Trophoblast cell (in vitro differentiated cells and primary cell): ENCODE data around the gene PAPOLA.

ENCODE experiments used
- DNase-seq, 2 donors: peaks; one replicate each; pipeline ENCODE4 v3.0.0-alpha.2; 2016
- H2AFZ ChIP-seq: 2 replicates; pipeline ENCODE4 v1.6.1; 2013; ENCODE audit warnings: low read length, moderate library complexity, mild to moderate bottlenecking; ENCODE audit not compliant: insufficient read depth, poor library complexity
- H2AK5ac ChIP-seq: 2 replicates; pipeline ENCODE4 v1.6.1; 2013; ENCODE audit warnings: mild to moderate bottlenecking, low read length
- H2BK120ac ChIP-seq: 2 replicates; pipeline ENCODE4 v1.6.1; 2013; ENCODE audit warnings: low read length, mild to moderate bottlenecking, moderate library complexity; ENCODE audit not compliant: insufficient read depth, poor library complexity
- H2BK12ac ChIP-seq: 2 replicates; pipeline ENCODE4 v1.6.1; 2013; ENCODE audit warnings: mild to moderate bottlenecking, low read length, moderate library complexity
- H2BK5ac ChIP-seq: 2 replicates; pipeline ENCODE4 v1.6.1; 2013; ENCODE audit warnings: low read length, low read depth, moderate library complexity, mild to moderate bottlenecking; ENCODE audit not compliant: poor library complexity
- H3K14ac ChIP-seq: 2 replicates; pipeline ENCODE4 v1.6.1; 2013; ENCODE audit warnings: mild to moderate bottlenecking, low read length
- H3K18ac ChIP-seq: 2 replicates; pipeline ENCODE4 v1.6.1; 2013; ENCODE audit warnings: mild to moderate bottlenecking, low read length
- H3K23ac ChIP-seq: 2 replicates; pipeline ENCODE4 v1.6.1; 2013; ENCODE audit warnings: low read length
- H3K27ac ChIP-seq: 2 replicates; pipeline ENCODE4 v1.5.1; 2013; ENCODE audit warnings: low read depth, mild to moderate bottlenecking, inconsistent platforms, low read length, moderate library complexity
- H3K27me3 ChIP-seq: 2 replicates; pipeline ENCODE4 v1.6.1; 2013; ENCODE audit warnings: inconsistent platforms, mild to moderate bottlenecking, low read length, moderate library complexity; ENCODE audit not compliant: insufficient read depth
- H3K36me3 ChIP-seq, 2 experiments: 1 replicate in 1 of 2; 2 replicates in 1 of 2; pipeline ENCODE4 v1.6.1; 2013; ENCODE audit warnings: low read length in 2 of 2, mild to moderate bottlenecking in 2 of 2, moderate library complexity in 1 of 2; ENCODE audit not compliant: insufficient read depth in 2 of 2, control insufficient read depth in 1 of 2
- H3K4ac ChIP-seq: 2 replicates; pipeline ENCODE4 v1.6.1; 2013; ENCODE audit warnings: low read depth, mild to moderate bottlenecking, low read length, moderate library complexity
- H3K4me1 ChIP-seq, 2 experiments: 1 replicate in 1 of 2; 2 replicates in 1 of 2; pipeline ENCODE4 v1.6.1; 2013; ENCODE audit warnings: low read length in 2 of 2, mild to moderate bottlenecking in 2 of 2, moderate library complexity in 1 of 2; ENCODE audit not compliant: insufficient read depth in 2 of 2, control insufficient read depth in 1 of 2
- H3K4me2 ChIP-seq: 2 replicates; pipeline ENCODE4 v1.6.1; 2013; ENCODE audit warnings: inconsistent platforms, mild to moderate bottlenecking, low read length, moderate library complexity
- H3K4me3 ChIP-seq: 2 replicates; pipeline ENCODE4 v1.5.1; 2013; ENCODE audit warnings: mild to moderate bottlenecking, low read depth, low read length, inconsistent platforms
- H3K79me1 ChIP-seq: one replicate; pipeline ENCODE4 v1.6.1; 2013; ENCODE audit warnings: low read length
- H3K79me2 ChIP-seq: 2 replicates; pipeline ENCODE4 v1.6.1; 2013; ENCODE audit warnings: low read length, mild to moderate bottlenecking; ENCODE audit not compliant: control insufficient read depth, insufficient read depth, poor library complexity
- H3K9ac ChIP-seq: 2 replicates; pipeline ENCODE4 v1.6.1; 2013; ENCODE audit warnings: mild to moderate bottlenecking, low read length
- H3K9me3 ChIP-seq: 2 replicates; pipeline ENCODE4 v1.6.1; 2013; ENCODE audit warnings: low read depth, mild to moderate bottlenecking, control low read depth, inconsistent platforms, low read length; ENCODE audit not compliant: insufficient read depth
- H4K12ac ChIP-seq: 2 replicates; pipeline ENCODE4 v1.6.1; 2013; ENCODE audit warnings: low read depth, mild to moderate bottlenecking, low read length, moderate library complexity
- H4K8ac ChIP-seq: 2 replicates; pipeline ENCODE4 v1.6.1; 2013; ENCODE audit warnings: low read depth, mild to moderate bottlenecking, low read length, moderate library complexity
- H4K91ac ChIP-seq: one replicate; pipeline ENCODE4 v1.6.1; 2013; ENCODE audit warnings: low read depth, mild to moderate bottlenecking, low read length, moderate library complexity
- WGBS: extraction: QIAGEN DNeasy Blood & Tissue Kit; methylation state at CpG from one replicate; pipeline ENCODE4 v1.1.7; 2013; ENCODE audit warnings: missing lambda C conversion rate; ENCODE audit not compliant: insufficient read length, insufficient coverage; ENCODE audit errors: extremely low coverage; 5-methylcytosine and 5-hydroxymethylcytosine counted together

The PAPOLA gene

DNA sequence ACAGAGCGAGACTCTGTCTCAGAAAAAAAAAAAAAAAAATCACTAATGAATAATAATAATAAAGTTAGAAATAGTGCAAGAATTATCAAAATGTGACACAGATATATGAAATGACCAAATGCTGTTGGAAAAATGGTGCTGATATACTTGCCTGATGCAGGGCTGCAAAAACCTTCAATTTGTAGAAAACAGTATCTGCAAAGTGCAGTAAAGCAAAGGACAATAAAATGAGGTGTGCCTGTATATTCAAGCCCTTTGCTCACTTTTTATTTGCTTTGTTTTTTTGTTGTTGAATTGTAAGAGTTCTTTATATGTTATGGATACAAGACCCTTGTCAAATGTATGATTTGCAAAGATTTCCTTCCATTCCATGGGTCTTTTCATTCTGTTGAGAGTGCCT is 9.0 kb upstream of the PAPOLA start:
- DNase-seq: no peak
- Histone ChIP-seq H3K27me3 (no peaks in the 10 kb centered on the region), H3K79me1 (no peaks in the 10 kb centered on the region), H3K9ac (no peak overlapping the region), H3K4me1 (no peaks in the 10 kb centered on the region), H3K27ac (no peak overlapping the region), H4K91ac (no peak overlapping the region), H4K8ac (no peak overlapping the region), H2BK120ac (no peak overlapping the region), H3K4ac (no peak overlapping the region), H3K18ac (no peak overlapping the region), H3K9me3 (no peaks in the 10 kb centered on the region), H2BK12ac (no peak overlapping the region), H3K14ac (no peak overlapping the region), H3K23ac (no peak overlapping the region), H2AK5ac (no peak overlapping the region), H3K79me2 (no peaks in the 10 kb centered on the region), H3K36me3 (no peaks in the 10 kb centered on the region), H2BK5ac (no peak overlapping the region), H3K4me2 (no peak overlapping the region), H4K12ac (no peak overlapping the region), H2AFZ (no peak overlapping the region), H3K4me3 (no peak overlapping the region)
- WGBS: no CpG with 5 or more reads among the region's 1 CpG

DNA sequence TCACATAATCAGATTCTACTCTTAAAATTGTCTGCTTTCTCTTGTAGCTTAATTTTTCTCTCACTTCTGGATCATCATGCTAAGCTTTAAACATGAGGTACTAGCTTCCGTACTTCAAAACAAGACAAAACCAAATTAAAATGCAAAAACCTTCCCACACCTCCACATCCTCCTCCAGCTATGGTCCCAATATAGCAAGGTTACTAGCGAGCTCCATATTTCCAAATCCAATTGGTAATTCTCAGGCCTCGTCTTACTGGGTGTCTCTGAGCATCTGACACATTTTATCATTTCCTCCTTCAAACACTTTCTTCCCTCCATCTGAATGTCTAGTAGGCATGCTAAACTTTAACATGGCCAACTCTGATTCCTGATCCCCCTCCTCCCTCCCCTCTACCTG is 7.9 kb upstream of the PAPOLA start:
- no peak overlapping the region for H2BK5ac ChIP-seq
- H3K4me1 ChIP-seq: no peaks in the 10 kb centered on the region
- H3K14ac ChIP-seq: no peak overlapping the region
- WGBS: no CpG with 5 or more reads among the region's 3 CpGs
- no peaks in the 10 kb centered on the region for H3K79me2 ChIP-seq
- H3K27me3 ChIP-seq: no peaks in the 10 kb centered on the region
- H2AK5ac ChIP-seq: no peak overlapping the region
- H3K36me3 ChIP-seq: no peaks in the 10 kb centered on the region
- no peak overlapping the region for H4K12ac ChIP-seq
- H2AFZ ChIP-seq: no peak overlapping the region
- no peak overlapping the region for H3K27ac ChIP-seq
- no peak overlapping the region for H2BK120ac ChIP-seq
- no peak overlapping the region for H2BK12ac ChIP-seq
- no peak overlapping the region for H3K4me3 ChIP-seq
- no peak overlapping the region for H3K18ac ChIP-seq
- H3K9me3 ChIP-seq: no peaks in the 10 kb centered on the region
- no peak overlapping the region for H3K4ac ChIP-seq
- no peak overlapping the region for H4K91ac ChIP-seq
- H3K23ac ChIP-seq: no peak overlapping the region
- no peak for DNase-seq
- H4K8ac ChIP-seq: no peak overlapping the region
- no peak overlapping the region for H3K4me2 ChIP-seq
- H3K9ac ChIP-seq: no peak overlapping the region
- no peaks in the 10 kb centered on the region for H3K79me1 ChIP-seq

DNA sequence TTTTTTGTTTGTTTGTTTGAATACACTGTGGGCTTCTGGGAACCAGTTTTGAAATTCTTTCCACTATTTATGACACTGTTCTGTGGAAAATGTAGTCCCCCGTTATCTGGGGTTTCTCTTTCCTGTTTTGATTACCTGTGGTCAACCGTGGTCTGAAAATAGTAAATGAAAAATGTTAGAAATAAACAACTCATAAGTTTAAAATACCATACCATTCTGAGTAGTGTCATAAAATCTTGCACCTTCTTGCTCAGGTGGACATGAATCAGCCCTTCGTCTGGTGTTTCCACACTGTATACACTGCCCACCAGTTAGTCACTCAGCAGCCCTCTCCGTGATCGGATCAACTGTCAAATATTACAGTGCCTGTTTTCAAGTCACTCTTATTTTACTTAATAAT is 5.1 kb upstream of the PAPOLA start:
- no peak overlapping the region for H4K12ac ChIP-seq
- H3K18ac ChIP-seq: no peak overlapping the region
- H3K9me3 ChIP-seq: no peaks in the 10 kb centered on the region
- peaks cover 11% of the 10 kb centered on the region for H3K79me1 ChIP-seq
- peaks cover 9% of the 10 kb centered on the region for H3K79me2 ChIP-seq
- H3K23ac ChIP-seq: no peak overlapping the region
- no peak overlapping the region for H2BK5ac ChIP-seq
- peak; percentile 62 to 70 for DNase-seq
- H4K91ac ChIP-seq: no peak overlapping the region
- WGBS: no CpG with 5 or more reads among the region's 5 CpGs
- H3K4me1 ChIP-seq: peaks cover 2 to 5% of the 10 kb centered on the region in 2 experiments
- H3K27ac ChIP-seq: peak overlapping the region; percentile 21
- no peak overlapping the region for H4K8ac ChIP-seq
- no peak overlapping the region for H2BK120ac ChIP-seq
- H3K4me3 ChIP-seq: no peak overlapping the region
- no peak overlapping the region for H3K4ac ChIP-seq
- no peak overlapping the region for H3K9ac ChIP-seq
- H3K36me3 ChIP-seq: no peaks in the 10 kb centered on the region
- no peak overlapping the region for H3K14ac ChIP-seq
- no peak overlapping the region for H2AFZ ChIP-seq
- no peak overlapping the region for H2AK5ac ChIP-seq
- H3K4me2 ChIP-seq: no peak overlapping the region
- no peaks in the 10 kb centered on the region for H3K27me3 ChIP-seq
- no peak overlapping the region for H2BK12ac ChIP-seq

DNA sequence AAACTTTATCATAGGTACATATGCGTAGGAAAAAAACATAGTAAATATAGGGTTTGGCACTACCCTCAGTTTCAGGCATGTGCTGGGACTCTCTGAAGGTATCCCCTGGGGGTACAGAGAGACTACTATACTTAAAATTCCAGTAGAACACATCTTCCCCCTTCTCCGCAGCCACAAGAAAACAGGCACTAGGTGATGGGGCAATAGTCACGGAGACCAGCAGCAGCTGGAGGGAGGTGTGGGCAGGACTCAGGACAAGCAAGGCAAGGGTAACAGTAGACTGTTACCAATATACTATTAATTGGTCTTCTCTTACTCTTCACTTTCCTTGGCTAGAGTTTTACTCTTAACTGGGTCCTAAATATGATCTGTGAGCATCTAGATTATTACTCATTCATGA is 4.6 kb upstream of the PAPOLA start:
- Histone ChIP-seq H2BK5ac (no peak overlapping the region), H2BK12ac (no peak overlapping the region), H3K27me3 (no peaks in the 10 kb centered on the region), H2BK120ac (no peak overlapping the region), H3K14ac (no peak overlapping the region), H3K79me1 (peaks cover 14% of the 10 kb centered on the region), H3K79me2 (peaks cover 12% of the 10 kb centered on the region), H3K36me3 (no peaks in the 10 kb centered on the region), H3K9me3 (no peaks in the 10 kb centered on the region), H3K4ac (no peak overlapping the region), H4K91ac (no peak overlapping the region), H4K12ac (no peak overlapping the region), H3K18ac (no peak overlapping the region), H4K8ac (no peak overlapping the region), H2AK5ac (no peak overlapping the region), H3K4me3 (no peak overlapping the region), H3K4me1 (peaks cover 2 to 5% of the 10 kb centered on the region in 2 experiments), H3K23ac (no peak overlapping the region), H3K9ac (no peak overlapping the region), H3K4me2 (peak overlapping the region; percentile 2), H2AFZ (no peak overlapping the region), H3K27ac (peak overlapping the region; percentile 22)
- WGBS: no CpG with 5 or more reads among the region's 3 CpGs
- peak; percentile 76 to 82 for DNase-seq
